Measurements from ENCODE around the gene WDR55.

GRCh38 chr5:140694276-140694675, 29.6 kb downstream of the WDR55 start:
- TF ChIP-seq POLR2A (IDR thresholded peaks at IDR 0.05) = no peak
- TF ChIP-seq CTCF (IDR thresholded peaks at IDR 0.05) = no peak

Data from esophagus squamous epithelium (tissue), 4 donors.